ENCODE data around the gene B4GALNT2.
"Not testable (repeated sequence)": the region's sequence is repeated elsewhere in the genome, so short reads cannot be mapped to it uniquely, and the experiment has no call there.

B4GALNT2 gene

DNA sequence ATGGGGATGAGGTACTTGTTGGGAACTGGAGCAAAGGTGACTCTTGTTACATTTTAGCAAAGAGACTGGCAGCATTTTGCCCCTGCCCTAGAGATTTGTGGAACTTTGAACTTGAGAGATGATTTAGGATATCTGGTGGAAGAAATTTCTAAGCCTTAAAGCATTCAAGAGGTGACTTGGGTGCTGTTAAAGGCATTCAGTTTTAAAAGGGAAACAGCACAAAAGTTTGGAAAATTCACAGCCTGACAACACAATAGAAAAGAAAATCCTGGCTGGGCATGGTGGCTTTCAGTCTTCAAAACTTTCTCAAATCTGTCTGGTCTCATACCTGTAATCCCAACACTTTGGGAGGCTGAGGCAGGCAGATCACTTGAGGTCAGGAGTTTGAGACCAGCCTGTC, 52.0 kb downstream of the B4GALNT2 start:
- DNase-seq: not testable (repeated sequence)

DNA sequence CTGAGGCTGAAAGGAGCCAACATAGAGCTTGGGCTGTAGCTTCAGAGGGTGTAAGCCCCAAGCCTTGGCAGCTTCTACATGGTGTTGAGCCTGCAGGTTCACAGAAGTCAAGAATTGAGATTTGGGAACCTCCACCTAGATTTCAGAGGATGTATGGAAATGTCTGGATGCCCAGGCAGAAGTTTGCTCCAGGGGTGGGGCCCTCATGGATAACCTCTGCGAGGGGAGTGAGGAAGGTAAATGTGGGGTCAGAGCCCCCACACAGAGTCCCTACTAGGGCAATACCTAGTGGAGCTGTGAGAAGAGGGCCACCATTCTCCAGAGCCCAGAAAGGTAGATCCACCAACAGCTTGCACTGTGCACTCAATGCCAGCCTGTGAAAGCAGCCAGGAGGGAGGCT, 52.8 kb downstream of the B4GALNT2 start:
- not testable (repeated sequence) for DNase-seq

DNA sequence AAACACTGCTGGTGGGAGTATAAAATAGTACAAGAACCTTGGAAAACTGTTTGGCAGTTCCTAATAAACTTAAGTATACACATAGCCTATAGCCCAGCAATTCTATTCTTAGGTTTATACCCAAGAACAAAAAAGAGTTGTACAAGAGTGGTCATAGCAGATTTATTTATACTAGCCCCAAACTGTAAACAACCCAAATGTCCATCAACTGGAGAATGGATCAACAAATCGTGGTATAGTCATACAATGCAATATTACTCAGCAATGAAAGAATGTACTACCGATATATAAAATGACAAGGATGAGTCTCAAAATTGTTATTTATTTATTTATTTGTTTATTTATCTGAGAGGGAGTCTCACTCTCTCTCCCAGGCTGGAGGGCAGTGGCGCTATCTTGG, 54.7 kb downstream of the B4GALNT2 start:
- DNase-seq: no peak

DNA sequence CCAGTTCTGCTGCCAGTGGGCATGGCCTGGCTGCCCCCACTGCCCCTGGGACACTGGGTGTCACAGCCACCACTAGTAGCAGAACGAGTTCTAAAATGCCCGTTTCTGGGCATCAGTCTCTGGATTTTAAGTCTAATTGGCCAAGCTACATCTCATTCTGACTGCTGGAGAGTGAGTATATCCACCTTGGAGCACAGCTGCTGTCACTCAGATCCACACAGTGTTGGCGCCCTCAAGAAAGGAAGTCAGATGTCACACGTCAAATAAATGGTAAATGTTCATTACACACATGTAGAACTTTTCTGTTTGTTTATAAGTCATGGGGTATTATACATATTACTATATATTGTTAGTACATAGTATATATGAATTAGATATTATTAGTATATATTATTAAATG, 58.4 kb downstream of the B4GALNT2 start:
- no peak for DNase-seq

DNA sequence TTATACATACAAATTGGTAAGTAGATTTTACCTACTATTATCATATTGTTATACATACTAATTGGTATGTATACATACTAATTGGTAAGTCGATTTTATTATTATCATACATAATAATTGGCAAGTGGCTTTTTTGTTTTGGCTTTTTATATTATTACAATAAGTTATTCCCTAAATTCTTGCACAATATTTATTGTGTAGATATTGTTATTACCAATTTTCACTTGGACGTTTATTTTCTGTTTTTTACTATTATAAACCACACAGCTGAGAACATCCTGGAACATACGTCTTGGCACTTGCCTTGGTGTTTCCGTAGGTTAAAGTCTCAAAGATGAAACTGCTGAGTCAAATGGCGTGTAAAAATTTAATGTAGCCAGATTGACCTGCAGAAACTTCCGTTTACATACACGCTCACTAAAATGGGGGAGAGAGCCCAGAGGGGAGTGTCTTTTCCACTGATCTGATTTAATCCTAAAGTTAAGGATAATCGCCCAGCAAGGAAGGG, 58.9 kb downstream of the B4GALNT2 start:
- no peak for DNase-seq

DNA sequence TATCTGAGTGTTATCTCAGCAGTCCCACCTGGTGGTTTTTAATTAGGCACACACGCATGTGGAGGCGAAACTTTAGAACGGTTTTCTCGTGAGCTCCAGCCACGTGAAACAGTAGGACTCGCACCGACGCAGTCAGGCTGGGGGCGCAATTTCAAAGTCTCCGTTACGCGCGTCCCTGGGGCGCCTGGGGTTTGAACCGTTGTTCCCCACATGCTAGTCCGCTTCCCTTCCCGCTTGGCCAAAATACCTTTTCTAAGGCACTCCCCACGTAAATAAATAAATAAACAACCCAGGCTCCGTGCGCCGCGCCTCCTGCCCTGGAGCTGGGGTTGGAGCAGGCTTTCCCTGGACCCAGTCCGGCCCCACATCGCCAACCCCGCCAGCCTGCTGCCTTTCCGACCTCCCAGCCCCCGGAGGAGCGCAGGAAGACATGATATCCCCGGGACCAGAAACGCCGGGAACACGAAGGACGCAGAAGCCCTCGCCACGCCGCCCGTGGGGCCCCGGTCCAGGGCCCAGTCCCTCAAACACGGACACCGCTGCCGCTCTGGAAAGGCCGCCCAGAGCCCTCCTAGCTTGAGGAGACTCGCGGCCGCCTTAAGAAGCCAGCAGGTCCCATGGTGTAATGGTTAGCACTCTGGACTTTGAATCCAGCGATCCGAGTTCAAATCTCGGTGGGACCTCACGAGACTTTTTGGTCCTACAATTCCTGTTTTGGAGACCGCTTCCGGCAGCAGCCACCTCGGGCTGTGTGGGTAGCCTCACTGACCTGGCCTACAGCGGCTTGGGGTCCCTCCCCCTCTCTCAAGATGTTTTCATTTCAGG, 59.6 kb downstream of the B4GALNT2 start:
- peak; percentile 92 for DNase-seq

DNA sequence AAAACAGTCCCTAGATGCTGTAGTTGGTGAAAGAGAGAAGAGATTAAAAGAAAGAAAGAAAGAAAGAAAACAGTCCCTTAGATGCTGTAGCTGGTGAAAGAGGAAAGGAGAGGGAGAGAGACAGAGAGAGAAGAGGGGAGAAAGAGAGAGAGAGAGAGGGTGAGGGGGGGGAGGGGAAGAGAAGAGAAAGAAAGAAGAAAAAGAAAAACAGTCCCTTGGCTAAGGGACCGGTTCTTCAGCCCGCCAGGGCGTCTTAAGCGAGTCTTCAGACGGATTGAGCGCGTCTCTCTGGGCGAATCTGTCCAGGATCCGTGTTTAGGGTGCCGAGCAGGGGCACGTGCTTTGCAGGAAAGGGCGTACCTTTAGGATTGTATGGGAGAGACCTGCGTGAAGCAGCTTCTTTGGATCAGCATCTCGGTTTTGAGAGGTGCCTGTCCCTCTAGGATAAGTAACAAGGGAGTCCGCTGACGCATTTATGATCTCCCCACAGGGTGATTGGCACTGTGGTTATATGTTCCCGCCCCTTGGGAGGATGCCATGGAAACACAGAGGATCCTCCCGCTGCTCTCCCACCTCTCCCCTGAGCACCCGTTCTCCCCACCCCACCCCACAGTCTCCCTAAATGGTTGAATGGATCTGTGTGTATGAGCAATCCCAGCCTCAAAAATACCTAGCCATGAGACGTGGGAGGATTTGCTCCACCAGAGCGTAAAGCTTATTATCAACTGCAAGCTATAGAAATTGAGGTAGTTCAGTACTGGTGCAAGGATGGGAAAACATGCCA, 61.1 kb downstream of the B4GALNT2 start:
- DNase-seq: peak; percentile 49

DNA sequence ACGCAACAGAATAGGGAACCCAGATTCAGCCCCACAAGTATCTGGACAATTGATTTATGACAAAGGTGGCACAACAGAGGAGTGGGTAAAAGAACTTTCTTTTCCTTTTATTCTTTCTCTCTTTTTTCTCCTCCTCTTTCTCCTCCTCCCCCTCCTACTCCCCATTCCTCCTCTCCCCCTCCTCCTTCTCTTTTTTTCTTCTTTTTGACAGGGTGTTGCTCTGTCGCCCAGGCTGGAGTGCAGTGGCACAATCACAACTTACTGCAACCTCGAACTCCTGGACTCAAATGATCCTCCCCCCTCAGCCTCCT, 61.7 kb downstream of the B4GALNT2 start:
- no peak for DNase-seq

DNA sequence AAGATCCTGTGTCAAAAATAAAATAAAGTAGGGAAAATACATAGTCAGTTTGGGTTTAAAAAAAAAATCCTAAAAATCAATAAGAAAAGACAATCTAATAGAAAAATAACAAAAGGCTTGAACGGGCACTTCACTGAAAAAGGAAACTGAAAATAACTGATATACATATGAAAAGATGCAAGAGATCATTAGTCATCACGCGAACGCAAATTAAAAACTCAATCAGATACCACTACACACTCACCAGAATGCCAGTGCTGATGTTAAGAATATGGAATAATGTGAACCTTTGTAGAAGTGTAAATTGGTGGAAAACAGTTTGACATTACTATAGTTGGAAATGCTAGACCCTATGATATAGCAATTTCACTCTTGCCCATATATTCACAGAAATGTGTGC, 63.2 kb downstream of the B4GALNT2 start:
- DNase-seq: no peak

DNA sequence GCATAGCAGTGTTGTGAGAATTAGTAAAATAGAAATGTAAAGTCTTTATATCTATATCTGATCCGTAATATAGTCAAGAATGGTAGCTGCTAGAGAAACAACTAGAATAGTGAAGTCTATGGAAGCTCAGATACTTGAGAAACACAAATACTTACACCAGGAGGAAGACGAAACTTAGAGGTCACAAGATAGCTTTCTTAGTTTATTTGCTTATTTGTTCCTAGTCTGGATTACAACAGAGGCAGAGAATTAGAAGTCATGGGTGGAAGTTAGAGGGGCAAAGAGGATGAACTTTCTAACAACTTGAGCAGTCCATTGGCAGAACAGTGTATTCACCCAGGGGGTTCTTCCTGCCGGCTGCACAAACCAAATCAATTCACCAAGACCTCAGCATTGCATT, 64.0 kb downstream of the B4GALNT2 start:
- DNase-seq: no peak

DNA sequence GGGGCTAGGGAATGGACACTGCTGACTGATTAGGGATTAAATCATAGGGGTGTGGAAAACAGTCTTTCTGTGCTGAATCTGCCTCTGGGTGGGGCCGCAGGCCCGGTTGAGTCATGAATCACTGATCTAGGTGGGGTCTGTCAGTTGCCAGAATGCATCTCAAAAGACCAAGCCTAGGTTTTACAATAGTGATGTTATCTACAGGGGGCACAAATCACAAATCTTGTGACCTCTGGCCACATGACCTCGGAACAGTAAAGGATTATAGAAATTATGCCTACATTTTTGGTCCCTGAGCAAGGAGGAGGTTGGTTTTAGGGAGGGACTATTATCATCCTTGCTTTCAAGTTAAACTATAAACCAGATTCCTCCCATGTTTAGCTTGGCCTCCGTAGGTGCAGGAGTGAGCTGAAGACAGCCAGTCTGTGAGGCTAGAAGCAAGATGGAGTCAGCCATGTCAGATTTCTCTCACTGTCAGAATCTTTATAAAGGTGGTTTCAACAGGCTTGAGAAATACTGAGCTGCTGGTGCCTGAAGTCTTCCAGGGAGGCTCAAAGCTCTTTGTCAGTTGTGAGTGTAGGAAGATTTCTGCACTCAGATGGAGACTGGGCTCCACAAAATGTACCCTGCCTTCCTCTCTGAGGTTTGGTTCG, 64.9 kb downstream of the B4GALNT2 start:
- DNase-seq: no peak

DNA sequence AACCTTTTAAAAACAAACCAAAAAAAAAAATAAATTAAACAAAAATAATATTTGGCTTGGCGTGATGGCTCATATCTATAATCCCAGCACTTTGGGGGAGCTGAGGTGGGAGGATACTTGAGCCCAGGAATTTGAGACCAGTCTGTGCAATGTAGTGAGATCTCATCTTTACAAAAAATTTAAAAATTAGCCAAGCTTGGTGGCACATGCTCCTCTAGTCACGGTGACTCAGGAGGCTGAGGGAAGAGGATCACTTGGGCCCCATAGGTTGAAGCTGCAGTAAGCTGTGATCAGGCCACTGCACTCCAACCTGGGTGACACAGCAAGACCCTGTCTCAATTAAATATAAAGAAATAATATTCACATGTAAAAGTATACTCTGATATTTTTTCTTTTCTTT, 65.6 kb downstream of the B4GALNT2 start:
- no peak for DNase-seq

DNA sequence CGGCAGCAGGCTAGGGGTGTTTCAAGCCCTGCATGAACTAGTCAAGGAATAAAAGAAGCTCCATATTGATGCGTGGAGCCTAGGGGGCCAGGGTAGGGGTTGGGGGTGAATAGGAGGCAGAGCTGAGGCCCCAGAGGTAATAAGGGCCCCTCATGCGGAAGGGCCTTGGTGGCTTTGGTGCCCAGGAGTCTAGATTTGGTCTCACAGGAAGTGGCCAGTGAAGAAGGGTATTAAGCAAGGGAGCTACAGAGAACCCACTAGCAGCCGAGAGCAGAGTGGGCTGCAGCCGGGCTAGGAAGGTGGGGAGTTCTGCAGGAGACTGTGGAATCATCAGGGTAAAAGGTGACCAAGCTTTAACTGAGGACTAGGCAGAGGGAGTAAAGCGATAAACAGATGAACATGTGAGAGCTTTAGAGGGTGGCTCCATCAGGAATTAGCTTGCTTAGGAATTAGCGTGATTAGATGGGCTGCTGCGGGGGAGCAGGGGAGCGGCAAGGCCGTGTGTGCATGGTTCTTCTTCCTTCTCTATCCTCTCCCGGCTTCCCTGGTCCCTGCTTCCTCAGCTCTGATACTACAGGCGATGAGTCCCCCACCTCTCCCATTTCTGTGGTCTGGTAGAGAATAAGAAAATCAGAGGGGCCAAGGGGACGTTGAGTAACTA, 68.0 kb downstream of the B4GALNT2 start:
- no peak for DNase-seq

DNA sequence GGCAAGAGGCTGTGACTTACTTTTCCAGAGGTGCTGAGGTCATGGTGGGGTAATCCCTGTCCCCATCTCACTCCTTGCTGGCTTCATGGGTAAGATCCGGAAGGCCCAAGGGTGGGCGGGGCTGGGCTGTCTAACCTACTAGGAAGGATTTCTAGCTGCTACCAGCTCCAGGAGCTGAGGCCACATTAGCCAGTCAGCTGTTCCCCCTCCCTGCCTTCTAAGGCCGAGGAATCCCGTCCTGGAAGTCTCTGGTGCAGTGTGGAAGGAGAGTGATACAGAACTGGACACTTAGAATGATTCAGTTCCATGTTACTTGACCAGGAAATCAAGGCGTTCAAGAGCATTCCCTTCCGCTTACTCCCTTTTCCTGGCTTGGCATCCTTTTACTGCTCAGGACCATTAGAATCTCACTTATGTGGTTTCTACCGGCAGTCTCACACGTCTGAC, 68.9 kb downstream of the B4GALNT2 start:
- no peak for DNase-seq

DNA sequence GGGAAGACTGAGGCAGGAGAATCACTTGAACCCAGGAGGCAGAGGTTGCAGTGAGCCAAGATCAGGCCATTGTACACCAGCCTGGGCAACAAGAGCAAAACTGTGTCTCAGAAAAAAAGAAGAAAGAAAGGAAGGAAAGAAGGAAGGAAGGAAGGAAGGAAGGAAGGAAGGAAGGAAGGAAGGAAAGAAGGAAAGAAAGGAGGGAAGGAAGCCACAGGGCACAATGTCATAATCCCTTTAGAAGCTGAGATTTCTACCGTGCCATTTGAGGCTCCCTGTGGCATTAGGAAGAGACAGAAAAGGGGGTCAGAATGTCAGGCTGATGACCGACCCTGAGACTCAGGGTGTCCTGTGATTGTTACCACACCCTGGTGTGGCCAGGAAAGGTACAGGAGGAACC, 71.2 kb downstream of the B4GALNT2 start:
- no peak for DNase-seq

DNA sequence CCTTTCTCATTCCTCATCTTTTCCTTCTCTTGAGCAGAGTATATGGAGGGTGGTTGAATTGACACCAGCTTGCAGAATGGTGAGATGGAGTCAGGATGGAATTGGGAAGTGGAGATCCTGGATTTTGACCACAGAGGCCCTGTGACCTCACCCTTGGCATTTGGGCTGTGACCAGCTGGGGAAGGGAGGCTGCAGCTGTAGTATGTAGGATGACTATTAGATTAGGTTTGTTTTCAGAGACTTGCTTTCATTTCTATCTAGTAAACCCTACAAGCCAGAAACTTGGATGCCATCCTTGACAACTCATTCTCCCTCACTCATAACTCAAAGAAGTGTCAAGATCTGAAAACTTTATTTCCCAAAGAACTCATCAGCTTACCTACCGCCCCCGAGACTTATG, 71.9 kb downstream of the B4GALNT2 start:
- no peak for DNase-seq

DNA sequence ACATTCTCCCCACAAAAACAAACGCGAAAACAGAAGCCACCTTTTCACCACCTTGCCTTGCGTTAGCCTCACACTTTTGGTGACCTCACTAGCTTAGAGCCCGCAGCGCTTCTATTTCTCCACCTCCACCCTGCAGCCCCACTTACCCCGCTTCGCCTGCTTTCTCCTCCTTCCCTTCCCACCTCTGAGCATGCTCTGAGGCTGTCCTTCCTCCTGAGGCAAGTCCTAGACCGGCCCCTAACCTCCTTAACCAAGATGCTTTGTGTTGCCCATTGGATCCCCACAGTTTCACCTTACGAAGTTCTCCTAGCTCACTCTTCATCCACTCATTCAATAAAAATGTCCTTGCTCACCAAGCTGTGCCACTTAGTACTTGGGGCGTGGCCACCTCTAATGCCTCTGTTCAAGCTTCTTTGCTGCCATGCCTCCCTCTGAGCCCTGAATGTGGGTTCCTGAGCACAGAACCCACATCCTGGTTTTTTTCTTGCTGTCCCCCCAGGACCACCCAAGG, 76.5 kb downstream of the B4GALNT2 start:
- no peak for DNase-seq

DNA sequence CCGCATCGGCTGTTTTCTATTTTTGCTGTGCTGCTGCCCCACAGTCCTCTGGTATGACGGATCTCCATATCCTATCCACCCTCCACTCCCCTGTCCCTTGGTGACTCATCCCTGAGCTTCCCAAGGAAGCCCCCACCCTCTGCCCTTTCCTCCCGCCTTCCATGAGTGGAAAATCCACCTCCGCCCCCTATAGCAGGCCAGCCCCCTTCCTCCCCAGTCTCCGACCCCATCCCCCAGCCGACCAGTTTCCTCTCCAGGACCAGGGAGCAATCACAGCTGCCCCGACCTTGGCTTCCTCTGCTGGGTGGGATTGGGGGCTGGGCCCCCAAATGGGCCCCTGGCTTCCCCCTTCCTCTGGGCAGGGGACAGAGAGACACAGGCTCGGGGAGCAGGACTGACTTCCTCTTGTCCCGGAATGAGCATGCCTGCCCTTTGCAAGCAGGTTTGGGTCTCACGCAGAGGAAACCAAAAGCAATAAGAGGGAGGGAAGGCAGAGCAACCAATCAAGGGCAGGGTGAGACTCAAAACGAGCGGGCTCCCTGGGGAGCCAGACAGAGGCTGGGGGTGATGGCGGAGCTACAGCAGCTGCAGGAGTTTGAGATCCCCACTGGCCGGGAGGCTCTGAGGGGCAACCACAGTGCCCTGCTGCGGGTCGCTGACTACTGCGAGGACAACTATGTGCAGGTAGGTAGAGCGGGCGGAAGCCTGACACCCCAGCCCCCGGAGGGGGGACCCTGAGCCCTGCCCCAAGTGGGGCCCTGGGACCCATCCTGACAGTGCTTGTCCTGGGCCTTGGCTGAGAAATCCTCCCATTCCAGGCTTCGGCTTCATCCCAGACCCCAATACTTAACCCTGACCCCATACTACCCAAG, 77.8 kb downstream of the B4GALNT2 start, which contains the start of the genes ABI3 and GNGT2:
ABI3 (plus strand) TSS at position 550 of the 872 bp plus-strand sequence; CDS start at position 568, 18 bp downstream.
GNGT2 (minus strand) TSS at position 417 of the 872 bp plus-strand sequence. CDS start 3,152 bp downstream, outside the sequence.
- peak; percentile 79 for DNase-seq

DNA sequence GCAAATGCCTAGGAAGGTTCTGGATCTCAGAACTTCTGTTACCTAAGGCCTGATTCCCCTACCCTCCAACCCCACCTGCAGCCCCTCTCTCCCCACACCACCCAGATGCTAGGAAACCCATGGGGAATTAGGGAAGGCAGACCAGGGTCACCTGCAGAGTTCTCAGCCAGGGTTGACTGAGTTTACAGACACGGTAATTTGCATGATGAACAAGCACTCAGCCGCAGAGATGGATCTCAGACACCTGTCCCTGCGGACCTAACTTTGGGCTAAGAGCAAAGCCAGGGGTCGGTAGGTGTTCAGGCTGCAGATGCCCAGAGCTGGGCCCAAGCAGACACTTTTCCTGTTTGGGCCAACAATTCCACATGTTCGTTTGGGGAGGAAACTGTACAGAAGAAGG, 80.8 kb downstream of the B4GALNT2 start:
- no peak for DNase-seq

DNA sequence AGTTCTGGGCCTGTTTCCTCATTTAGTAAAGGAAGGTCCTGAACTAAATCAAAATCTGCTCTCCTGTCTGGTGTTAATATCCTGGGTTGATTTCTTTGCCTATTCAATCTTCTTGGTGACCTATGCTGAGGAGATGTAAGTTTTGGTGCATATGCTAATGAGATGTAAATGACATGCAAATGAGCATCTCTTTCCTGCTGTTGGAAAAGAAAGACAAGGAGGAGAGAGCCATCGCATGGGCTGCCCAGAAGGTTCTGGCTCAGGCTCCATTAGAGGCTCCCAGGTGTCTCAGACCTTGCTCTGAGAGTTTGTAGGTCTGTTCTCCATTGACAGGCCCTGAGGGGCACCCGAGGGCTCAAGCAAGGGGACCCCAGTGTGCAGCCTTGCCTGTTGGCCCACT, 81.3 kb downstream of the B4GALNT2 start:
- no peak for DNase-seq

DNA sequence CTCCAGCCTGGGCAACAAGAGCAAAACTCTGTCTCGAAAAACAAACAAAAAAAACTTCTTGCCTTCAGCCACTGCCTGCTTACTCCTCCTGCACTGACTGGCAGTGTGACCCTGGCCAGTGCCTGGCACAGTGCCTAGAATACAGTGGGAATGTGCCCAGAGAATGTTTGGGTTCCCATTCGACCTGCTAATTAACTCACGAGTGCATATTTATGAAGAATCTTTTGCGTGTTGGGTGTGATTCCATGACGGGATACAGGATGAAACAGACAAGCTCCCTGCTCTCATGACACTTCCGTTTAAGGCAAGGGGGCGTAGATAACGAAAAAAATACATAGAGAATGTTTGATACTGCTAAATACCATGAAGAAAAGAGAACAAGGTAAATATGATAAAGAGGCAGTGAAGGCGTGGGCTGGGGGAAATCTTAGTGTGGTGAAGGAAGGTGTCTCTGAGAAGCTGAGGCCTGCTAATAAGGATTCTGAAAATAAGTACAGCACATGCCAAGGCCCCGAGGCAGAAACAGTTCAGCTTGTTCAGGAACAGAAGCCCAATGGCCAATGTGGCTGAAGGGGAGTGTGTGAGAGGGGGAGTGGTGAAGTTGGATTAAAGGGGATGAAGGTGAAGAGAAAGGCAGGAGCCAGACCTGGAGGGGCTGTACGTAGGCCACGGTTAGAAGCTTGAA, 82.2 kb downstream of the B4GALNT2 start:
- DNase-seq: no peak
